HL-60/S4 treated with phorbol 12-myristate 13-acetate at 8.2 ng/mL for 4 days and 3 days (cell line): ENCODE results near the gene USP32.

Experiments used
- in situ Hi-C: fragments of 300-500 bp; cut with MboI; formaldehyde crosslinking; loops from 2 replicates; pipeline ENCODE4 v1.15.0; 2022; ENCODE audit warnings: low sequenced_read_pairs

The USP32 gene

DNA sequence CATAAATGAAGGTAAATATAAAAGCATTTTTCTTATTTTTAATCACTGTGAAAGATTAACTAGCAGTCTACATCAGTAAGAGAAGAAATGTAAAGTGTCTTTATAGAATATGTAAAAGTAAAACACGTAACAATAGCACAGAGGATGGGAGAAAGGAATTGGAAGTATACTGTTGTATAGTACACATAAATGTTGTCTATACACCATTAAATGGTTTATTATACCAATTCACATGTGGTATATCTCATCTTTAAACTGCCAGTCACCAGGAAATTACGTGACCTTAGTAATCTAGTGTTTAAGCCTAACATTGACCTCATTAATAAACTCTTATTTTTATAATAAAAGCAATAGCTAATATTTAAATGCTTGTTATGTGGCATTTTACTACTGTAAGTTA lies 87.4 kb downstream of the USP32 start:
- in situ Hi-C loops, result no loop called here

DNA sequence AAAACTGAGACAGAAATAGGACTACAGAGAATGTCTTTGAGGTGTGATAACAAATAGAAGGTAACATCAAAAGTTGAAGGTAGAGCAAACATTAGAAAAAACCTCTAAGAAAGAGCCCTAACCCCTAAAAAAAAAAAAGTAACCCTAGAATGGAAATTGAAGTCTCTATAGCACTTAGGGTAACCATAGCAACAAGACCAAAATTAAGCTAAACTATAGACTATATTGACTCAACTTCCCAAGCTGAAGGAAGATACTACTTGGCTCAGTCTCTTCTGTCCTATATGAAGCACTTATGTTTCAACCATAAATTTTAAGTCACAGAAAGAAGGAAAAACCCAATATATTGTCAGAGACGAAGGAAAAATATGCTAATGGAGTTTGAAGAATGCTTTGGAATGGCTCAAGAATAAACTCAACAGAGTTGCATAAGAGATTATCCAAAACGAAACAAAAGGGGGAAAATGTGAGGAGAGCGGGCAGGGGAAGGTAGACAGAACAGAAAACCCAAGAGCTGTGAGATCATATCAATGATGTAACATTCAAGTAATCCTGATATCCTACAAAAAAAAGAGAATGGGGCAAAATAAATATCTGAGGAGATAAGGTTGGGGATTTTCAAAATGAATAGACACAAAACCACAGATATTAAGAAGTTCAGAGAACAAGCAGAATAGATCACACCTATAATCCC lies 88.4 kb downstream of the USP32 start:
- in situ Hi-C loops, result no loop called here

DNA sequence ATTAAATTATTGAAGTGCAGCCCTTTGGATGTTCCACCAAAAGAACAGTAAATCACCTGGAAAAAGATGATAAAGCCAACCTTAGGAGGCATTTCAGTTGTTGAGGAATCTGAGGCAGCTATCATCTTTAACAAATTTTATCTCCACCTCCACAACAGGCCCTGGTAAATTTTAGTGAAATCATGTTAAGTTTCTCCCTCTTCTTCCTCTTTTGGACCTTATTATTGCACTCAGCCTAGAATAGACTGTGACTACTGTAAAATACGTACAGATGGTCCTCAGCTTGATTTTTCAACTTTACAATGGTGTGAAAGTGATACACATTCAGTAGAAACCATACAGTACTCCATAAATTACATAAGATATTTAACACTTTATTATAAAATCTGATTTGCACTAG lies 90.3 kb downstream of the USP32 start:
- in situ Hi-C loops, result no loop called here

DNA sequence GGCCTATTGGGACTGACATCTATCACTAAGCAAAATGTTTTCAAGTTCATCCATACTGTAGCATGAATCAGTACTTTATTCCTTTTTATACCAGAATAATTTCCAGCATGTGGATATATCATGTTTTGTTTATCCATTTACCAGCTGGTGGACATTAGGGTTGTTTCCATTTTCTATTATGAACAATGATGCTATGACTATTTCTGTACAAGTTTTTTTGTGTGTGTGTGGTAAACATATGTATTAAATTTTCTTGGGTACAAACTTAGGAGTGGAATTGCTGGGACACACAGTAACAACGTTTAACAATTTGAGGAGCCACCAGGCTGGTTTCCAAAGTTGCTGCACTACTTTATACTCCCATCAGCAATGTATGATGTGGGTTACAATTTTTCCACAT lies 91.0 kb downstream of the USP32 start:
- in situ Hi-C loops, result no loop called here

DNA sequence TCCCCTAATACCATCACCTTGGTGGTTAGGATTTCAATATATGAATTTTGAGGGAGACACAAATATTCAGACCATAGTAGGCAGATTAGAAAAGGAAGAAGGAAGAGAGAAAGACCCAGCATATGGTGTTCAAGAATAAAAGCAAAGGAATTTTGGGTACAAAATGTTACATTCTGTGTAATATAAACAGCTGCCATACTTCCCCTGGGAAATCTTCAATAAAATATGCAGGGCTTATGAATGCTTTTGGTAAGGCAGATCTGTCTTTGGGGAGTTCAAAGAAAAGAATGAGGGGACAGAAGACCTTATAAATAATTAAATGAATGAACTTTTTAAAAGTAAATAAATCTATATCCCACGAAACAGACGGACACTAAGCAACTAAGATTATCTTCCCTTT lies 91.9 kb downstream of the USP32 start:
- in situ Hi-C loops, result no loop called here

DNA sequence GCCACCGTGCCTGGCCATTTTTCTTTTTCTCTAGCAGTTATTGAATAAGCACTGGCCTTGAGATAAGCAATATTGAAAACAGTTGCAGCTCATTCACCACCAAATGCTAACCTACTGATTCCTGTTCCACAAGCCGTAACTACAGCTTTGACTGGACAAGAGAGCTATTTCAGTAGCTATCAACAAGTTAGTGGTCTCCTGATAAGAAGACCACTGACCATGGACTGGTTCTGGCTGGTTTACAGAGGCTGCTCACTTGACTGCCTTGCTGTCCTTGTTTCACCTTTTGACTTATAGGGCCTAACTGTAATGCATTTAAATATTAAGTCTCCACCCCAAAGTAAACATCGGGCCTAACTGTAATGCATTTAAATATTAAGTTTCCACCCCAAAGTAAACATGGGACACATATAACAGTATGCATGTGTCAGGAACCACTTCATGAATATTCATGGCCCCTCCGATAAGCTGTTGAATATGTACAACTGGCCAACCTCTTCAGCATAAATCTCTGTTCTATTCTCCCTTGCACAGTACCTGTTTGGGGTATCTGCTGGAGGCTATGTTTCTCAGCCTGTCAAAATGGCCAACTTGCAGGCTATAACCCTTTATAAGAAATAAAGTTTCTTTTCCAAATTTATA lies 94.1 kb downstream of the USP32 start:
- in situ Hi-C loops, result no loop called here

DNA sequence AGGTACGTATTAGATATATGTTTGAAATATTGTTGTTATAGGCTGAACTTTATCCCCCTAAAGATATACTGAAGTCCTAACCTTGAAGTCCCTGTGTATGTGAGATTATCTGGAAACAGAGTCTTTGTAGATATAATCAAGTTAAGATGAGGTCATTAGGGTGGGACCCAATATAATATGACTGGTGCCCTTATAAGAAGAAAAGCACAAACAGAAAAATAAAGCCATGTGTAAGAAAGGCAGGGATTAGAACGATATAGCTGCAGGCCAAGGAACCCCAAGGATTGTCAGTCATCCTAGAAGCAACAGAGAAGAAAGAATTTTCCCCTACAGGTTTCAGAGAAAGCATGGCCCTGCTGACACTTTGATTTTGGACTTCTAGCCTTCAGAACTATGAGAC lies 95.8 kb downstream of the USP32 start:
- in situ Hi-C loops, result no loop called here

DNA sequence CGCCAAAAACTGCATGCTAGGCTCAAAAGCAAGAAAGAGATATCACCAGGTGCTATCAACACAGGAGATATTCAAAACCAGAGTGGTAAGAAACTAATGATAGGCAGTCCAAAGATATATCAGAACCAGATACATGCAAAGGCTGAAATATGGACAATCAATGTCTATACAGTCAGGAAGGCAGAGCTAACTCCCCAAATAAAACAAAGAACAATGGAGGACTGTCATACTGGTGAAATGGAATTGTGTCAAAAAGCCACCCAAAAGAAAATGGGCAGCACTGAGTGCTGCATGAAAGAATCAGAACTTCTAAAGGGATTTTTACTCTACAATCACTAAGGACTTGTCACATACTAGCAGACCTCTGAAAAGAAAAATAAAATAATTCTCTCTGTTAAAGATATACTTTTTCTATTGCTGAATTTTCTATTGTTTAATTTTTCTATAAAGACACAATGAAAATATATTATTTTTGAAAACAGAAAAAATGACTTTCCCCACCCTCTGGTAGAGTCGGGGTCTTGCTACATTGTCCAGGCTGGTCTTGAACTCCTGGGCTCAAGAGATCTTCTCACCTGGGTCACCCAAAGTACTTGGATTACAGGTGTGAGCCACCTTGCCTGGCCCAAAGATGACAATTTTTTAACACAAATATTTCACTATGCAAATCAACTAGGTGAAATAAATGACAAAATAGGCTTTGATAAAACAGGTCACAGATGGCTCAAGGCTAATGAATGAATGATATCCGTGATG lies 98.2 kb downstream of the USP32 start:
- in situ Hi-C loops, result no loop called here

DNA sequence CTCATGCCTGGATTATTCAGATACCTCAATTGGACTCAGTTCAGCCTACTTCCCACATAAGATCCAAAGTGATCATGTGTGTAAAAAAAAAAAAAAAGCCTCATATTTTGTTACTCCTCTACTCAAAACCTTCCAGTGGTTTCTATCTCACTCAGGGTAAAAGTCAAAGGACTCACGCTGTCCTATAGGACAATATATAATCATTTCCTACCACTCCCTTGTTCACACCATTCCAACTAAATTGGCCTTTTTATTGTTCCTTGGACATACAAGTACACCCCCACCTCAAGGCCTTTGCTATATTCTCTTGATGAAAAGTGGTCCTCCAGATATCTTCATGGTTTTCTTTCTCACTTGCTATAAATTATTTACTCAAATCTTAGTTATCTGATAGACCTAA lies 99.2 kb downstream of the USP32 start:
- in situ Hi-C loops, result no loop called here

DNA sequence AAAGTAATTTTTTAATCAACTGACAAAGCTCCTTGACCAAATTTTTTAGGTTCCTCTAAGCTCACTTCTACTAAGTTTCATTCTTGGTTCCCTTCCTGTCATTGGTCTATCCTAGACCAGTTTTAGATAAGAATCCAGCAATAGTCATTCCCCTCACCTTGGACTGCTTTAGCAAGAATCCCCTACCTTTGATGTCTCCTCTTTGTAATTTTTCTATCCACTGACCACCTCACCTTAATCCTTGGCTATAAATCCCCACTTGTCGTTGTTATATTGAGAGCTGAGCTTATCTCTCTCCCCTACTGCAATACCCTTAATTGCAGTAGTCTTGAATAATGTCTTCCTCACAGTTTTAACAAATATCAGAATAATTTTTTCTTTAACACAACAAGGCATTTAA lies 107.2 kb downstream of the USP32 start:
- in situ Hi-C loops, result no loop called here

DNA sequence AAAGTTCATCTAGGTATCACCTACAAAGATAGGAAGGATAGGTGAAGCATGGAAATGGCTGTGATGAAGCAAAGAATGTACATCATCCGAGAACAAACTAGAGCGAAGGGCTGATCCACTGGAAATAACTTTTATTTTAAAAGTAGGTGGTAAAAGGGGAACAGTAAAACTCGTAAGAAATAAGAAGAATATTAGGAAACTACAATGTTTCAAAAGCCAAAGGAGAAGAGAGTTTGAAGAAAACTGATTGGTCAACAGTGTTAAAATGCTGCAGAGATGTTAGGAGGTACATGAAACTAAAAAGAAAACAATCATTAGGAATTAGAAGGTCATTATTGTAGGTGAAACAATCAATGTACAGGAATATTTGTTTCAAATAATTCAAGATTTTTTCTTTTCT lies 108.1 kb downstream of the USP32 start:
- in situ Hi-C loops, result no loop called here

DNA sequence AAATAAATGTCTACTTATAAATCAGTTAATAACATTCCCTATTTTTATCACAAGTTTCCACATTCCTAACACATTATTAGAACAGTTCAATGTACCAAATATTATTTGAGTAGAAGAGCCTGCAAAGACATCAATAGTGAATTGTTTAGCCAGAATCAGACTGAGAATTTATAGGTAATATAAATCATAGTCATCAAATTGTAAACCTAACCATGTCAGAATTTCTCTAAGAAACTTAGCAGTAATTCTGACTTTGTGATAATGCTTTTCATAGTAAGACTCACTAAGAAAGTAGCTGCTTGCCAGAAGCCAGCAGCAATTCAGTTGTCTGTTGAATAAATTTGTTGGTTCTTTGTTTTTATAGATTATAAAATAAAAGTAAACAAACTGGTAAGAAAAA lies 111.3 kb downstream of the USP32 start:
- in situ Hi-C loops, result no loop called here

DNA sequence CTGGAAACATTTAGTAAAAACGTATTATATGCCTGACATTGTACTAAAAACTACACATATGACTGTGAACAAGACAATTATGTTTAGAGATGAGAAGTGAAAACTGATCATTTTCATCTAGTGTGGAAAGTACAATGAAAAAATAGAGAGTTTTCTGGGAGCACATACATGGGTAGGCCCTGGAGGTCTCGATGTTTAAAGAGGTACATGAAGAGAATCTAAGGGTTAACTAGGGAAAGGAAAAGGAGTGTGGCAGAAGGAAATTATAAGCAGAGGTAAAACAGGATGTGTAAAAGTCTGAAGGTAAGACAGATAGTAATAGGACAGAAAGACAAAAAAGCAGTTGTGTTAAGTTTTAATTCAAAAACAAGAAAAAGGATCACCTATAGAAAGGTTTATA lies 113.7 kb downstream of the USP32 start:
- in situ Hi-C loops, result no loop called here

DNA sequence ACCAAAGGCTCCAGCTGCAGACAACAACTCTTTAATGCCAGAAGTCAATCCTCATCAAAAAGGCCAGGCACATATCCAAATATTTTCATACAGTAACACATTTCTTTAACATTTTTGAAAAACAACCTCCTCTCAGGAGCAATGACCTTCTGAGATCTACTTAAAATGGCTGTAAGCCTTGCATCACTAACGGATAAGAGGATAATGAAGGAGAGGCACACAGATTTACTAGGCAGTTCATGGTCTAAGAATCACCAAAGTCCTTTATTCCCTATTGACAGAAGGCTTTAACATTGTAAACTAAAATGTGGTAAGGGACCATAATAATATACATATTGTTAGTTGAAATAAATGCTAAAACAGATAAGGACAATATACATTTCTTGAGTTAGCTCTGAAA lies 114.7 kb downstream of the USP32 start:
- in situ Hi-C loops, result no loop called here

DNA sequence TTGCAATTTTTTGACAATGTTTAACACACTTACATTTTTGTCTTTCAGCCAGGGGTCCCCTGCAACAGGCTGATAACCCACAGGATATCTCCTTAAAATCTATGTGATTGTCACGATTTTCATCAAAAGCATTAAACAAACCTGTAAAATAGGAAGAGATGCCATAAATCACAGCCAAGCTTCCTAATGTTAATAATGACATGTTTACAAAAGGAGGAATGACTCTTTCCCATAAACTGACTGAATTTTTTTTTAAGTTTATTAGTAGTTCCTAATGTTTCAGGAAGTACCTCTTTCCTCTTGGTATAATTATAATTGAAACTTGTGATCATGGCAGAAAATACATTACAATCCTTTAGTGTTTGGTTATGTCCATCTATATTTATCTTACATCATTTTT lies 122.5 kb downstream of the USP32 start:
- in situ Hi-C loops, result no loop called here

DNA sequence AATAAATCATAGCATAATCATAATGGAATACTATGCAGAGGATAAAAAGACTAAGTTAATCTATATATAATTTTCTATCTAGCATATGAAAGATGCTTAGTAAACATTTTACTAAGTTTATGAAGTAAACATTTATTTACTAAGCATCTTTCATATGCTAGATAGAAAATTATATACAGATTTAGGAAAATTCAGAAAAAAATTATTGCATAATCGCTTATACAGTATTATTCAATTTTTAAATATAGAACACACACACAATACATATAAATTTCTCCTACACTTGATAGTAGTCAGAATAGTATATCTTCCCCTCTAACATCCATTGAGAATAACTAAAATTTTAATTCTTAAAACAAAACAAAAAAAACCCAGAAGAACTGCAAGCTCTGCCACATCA lies 131.4 kb downstream of the USP32 start:
- in situ Hi-C loops, result no loop called here

DNA sequence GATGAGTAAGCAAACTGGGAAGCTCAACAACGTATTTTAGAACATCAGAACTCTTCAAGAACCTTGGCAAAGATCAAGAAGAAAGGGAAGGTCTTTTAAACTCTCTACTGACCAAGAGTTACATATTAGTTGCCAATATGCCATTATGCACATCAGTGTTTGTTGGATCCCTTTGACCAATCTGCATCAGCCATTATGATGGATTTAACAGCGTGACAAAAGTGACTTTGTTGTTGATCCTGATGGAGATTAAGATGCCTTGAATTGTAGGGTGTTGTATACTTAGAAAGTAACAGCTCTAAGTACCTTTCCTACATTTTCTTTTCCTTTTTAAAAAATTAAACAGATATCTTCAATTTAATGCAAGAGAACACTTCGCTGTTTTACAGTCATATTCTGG lies 133.6 kb downstream of the USP32 start:
- in situ Hi-C loops, result no loop called here

DNA sequence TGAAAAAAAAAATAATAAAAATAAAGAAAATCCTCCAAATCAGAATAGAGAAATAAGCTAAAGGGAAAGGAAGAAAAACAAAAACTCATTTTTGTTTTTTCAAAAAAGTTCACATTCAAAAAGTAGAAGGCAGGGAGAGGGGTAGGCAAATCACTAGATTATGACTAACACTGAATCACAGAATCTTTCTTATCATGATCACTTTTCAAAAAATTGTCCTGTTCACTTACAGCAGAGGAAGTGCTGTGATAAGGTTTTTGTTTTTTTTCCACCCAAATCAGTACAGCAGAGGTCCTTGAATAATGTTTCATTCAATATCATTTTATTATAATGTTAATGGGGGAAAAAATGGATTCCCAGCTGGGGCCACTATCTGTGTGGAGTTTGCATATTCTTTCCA lies 135.8 kb downstream of the USP32 start:
- in situ Hi-C loops, result no loop called here

DNA sequence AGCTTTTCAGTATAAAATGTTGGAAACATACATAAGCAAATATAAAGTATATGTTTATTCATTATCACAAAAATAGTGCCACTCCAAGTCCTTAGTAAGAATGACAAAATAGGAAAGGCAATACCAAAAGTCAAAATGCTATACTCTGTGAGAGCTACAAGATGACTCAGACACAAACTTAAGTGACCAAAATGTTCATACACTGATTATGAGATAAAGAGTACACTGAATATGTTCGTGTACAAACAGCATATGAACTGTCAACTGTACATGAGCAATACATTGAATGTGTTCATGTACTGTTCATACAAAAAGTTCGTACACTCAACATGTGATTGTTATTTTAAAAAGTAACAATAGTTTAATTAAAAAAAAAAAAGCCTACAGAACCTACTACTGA lies 138.9 kb downstream of the USP32 start:
- in situ Hi-C loops, result no loop called here

DNA sequence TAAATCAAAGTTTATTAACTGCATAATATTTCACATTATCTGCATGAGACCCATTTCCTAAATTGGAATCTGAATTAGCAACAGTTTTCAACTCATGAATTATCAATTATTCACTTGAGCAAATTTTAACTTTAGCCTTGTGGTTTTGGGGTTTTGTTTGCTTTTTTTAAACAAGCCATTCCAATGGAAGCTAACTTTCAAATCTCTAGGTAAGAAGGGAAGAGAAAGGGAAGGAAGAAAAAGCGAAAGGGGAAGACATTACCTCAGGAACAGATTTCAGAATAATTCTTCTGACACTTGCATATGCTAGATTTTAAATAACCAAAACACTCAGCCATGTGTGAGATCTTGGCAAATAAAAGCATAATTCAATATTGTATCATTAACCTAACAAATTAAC lies 139.5 kb downstream of the USP32 start:
- in situ Hi-C loops, result no loop called here

DNA sequence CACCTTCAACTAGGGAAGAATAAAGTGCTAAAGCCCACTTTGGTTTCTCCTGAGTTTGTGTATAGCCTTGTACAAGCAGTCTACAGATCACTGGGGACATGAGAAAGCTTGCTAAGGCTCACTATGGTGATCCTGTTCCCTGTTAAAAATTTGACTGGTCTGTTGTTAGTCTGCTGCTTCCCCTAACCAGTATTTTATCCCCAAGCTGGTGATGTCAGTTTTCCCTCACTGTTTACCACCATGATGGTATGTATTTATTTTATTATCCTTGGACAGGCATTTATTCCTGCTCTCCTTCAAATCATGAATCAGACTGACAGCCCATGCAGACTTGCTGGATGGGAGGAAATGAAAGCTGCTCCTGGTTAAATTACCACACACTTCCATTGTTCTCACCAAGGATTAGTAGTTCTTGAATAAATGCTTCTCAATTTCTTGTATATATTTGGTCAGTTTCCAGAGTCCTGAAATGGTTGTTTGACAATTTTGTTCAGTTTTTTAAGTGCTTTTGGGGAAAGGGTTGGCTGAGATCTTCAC lies 142.6 kb downstream of the USP32 start:
- in situ Hi-C loops, result no loop called here
